Fibroblast of lung (primary cell): ENCODE results near the gene CDC123.

Experiments used
- EZH2 ChIP-seq: IDR thresholded peaks from 2 replicates; pipeline ENCODE4 v1.5.1; 2012; ENCODE audit warnings: low read length, control low read depth, mild to moderate bottlenecking; ENCODE audit errors: missing control alignments
- TF ChIP-seq, protein P1 (sequence below), 2 donors: IDR thresholded peaks in 1 of 2; conservative IDR thresholded peaks in 1 of 2; 1 replicate in 1 of 2; 2 replicates in 1 of 2; pipeline ENCODE4 v1.5.1; 2011 to 2012; ENCODE audit warnings: low read length in 2 of 2, control low read depth in 1 of 2, inconsistent platforms in 1 of 2, low read depth in 1 of 2, mild to moderate bottlenecking in 1 of 2

DNA sequence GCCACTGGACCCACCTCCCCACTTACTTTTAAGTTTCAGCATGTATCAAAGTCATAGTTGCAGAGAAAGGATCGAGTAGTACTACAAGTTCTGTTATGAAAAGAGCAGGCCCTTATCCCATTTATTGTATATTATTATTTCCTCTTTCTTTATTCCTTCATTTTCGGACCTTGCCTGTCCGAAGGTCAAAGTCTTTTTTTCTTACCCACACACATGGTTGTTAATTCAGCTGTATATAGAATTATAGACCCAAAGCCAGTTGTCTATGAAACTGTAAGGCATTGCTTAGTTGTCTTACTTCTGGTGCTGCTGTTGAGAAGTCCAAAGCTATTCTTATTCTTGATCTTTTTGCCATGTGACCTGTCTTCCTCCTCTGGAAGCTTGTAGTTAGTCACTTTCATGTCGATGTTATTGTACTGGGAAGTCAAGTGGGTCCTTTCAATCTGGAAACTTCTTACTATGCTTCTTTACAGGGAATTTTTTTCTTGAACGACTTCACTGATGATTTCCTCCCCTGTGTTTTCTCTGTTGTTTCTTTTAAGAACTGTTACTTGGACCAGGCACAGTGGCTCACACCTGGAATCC, 8.6 kb upstream of the CDC123 start:
- TF ChIP-seq EZH2 = no peak
- TF ChIP-seq, protein P1, sequence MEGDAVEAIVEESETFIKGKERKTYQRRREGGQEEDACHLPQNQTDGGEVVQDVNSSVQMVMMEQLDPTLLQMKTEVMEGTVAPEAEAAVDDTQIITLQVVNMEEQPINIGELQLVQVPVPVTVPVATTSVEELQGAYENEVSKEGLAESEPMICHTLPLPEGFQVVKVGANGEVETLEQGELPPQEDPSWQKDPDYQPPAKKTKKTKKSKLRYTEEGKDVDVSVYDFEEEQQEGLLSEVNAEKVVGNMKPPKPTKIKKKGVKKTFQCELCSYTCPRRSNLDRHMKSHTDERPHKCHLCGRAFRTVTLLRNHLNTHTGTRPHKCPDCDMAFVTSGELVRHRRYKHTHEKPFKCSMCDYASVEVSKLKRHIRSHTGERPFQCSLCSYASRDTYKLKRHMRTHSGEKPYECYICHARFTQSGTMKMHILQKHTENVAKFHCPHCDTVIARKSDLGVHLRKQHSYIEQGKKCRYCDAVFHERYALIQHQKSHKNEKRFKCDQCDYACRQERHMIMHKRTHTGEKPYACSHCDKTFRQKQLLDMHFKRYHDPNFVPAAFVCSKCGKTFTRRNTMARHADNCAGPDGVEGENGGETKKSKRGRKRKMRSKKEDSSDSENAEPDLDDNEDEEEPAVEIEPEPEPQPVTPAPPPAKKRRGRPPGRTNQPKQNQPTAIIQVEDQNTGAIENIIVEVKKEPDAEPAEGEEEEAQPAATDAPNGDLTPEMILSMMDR (conservative IDR thresholded peaks at IDR 0.05 in 1 of 2, IDR thresholded peaks at IDR 0.05 in 1 of 2; ENCODE audit: low read depth in 1 of 2, low read length in 2 of 2) = no peak
